ENCODE data around the gene TNMD.

The TNMD gene

GRCh38 chrX:100645106-100645505 lies 60.4 kb downstream of the TNMD start:
- DNase-seq, result no peak

GRCh38 chrX:100647095-100647494 lies 62.4 kb downstream of the TNMD start:
- no peak for DNase-seq

DNA sequence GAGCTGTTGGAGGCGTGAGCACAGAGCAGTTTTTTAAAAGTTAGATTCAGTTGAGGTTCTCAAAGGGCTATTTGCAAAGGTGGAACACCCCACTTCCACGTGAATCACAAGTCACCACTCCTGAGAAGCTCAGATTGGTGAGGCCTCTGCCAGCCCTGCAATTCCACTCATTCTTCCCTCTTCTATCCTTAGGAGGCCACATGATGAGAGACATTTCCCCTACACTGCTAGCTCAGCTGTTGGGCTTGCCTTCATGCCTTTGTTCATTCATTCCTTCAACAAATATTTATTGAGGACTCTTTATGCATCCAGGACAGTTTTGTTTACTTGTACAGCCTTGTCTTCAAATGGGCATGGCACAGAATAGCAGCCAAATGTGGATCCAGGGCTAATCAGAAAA lies 63.0 kb downstream of the TNMD start:
- no peak for DNase-seq

GRCh38 chrX:100648458-100649417 lies 64.0 kb downstream of the TNMD start:
- no peak for DNase-seq

Data from OCI-M1 (cell line).